HCT116 (cell line): ENCODE data around the gene TMA7. TPM values are rescaled to one million over a fixed set of nuclear protein-coding genes. Genes with fewer than 3 reads are reported as not detected.

Source experiments
- ATAC-seq: fragments of 200-7000 bp; cut with Tn5 transposase; 2 replicates; pipeline ENCODE4 v1.9.1; 2020; ENCODE audit warnings: mild to moderate bottlenecking, moderate library complexity
- BruUV-seq: library from RNA; stranded (reverse); fragments of 400-500 nt; replicated peaks from 2 replicates; lab custom pipeline; 2021; lab: Mats Ljungman, UMichigan
- CTCF ChIA-PET: fragments of 300-600 bp; sonication (Branson Sonifier 250); formaldehyde crosslinking; loops from one replicate; lab custom pipeline; 2021; ENCODE audit warnings: antibody characterized with exemption; lab: Charles Lee
- POLR2A ChIA-PET: fragments of 300-600, 350-600 bp; sonication (Branson Sonifier 250); formaldehyde crosslinking; loops from one replicate; lab custom pipeline; 2021; ENCODE audit warnings: antibody characterized with exemption; lab: Charles Lee
- RAD21 ChIA-PET, 2 experiments: fragments of 300-600 bp; sonication (Branson Sonifier 250); formaldehyde crosslinking; loops; one replicate each; lab custom pipeline; 2023; ENCODE audit warnings: low total read pairs in 2 of 2; ENCODE audit not compliant: uncharacterized antibody in 2 of 2, unreplicated experiment in 2 of 2, low non-redundant PET in 1 of 2; lab: Charles Lee
- DNase-seq: peaks from one replicate; pipeline ENCODE4 v3.0.0-alpha.2; 2010; ENCODE audit warnings: low read depth, low spot score
- H2AFZ ChIP-seq: fragments of 200-600 bp; shearing (Covaris generic), sonication (generic); 2 replicates; pipeline ENCODE4 v1.6.1; 2017; ENCODE audit warnings: low read depth, mixed run types, mixed read lengths, antibody characterized with exemption, low read length; ENCODE audit not compliant: poor library complexity, severe bottlenecking
- H3K27ac ChIP-seq: 2 replicates; pipeline ENCODE4 v1.5.1; 2012; ENCODE audit warnings: low read depth, low read length
- H3K27me3 ChIP-seq: fragments of 200-600 bp; sonication (generic); 2 replicates; pipeline ENCODE4 v1.6.1; 2016; ENCODE audit warnings: mixed run types, low read length, mixed read lengths; ENCODE audit not compliant: insufficient read depth
- H3K36me3 ChIP-seq, 2 experiments: fragments of 200-500 bp in 1 of 2; fragments of 200-600 bp in 1 of 2; sonication (Bioruptor generic) in 1 of 2; sonication (generic) in 1 of 2; 2 replicates each; pipeline versions ENCODE4 v1.5.1 to v1.6.1; 2014 to 2016; ENCODE audit warnings: low read length in 2 of 2, inconsistent platforms in 1 of 2, mixed read lengths in 1 of 2, mixed run types in 1 of 2; ENCODE audit not compliant: insufficient read depth in 2 of 2, control insufficient read depth in 1 of 2
- H3K4me1 ChIP-seq, 2 experiments: fragments of 200-600 bp in 1 of 2; sonication (generic) in 1 of 2; 2 replicates each; pipeline versions ENCODE4 v1.5.1 to v1.6.1; 2012 to 2017; ENCODE audit warnings: low read length in 2 of 2, inconsistent platforms in 1 of 2, mild to moderate bottlenecking in 1 of 2, mixed read lengths in 1 of 2, mixed run types in 1 of 2, moderate library complexity in 1 of 2; ENCODE audit not compliant: insufficient read depth in 2 of 2, control insufficient read depth in 1 of 2
- H3K4me2 ChIP-seq: fragments of 200-600 bp; sonication (generic); 2 replicates; pipeline ENCODE4 v1.6.1; 2017; ENCODE audit warnings: mixed run types, low read length, mixed read lengths
- H3K4me3 ChIP-seq, 2 experiments: fragments of 200-600 bp in 1 of 2; sonication (generic) in 1 of 2; replicated peaks in 1 of 2; 2 replicates each; pipeline ENCODE4 v1.5.1; 2011 to 2016; ENCODE audit warnings: low read length in 2 of 2, control low read depth in 1 of 2, low read depth in 1 of 2, mild to moderate bottlenecking in 1 of 2, mixed read lengths in 1 of 2, mixed run types in 1 of 2
- H3K79me2 ChIP-seq: fragments of 200-600 bp; sonication (generic); 2 replicates; pipeline ENCODE4 v1.6.1; 2017; ENCODE audit warnings: mild to moderate bottlenecking, mixed run types, low read length, moderate library complexity, mixed read lengths; ENCODE audit not compliant: insufficient read depth
- H3K9ac ChIP-seq: fragments of 200-600 bp; sonication (generic); 2 replicates; pipeline ENCODE4 v1.6.1; 2016; ENCODE audit warnings: low read length, mixed read lengths
- H3K9me2 ChIP-seq: fragments of 200-600 bp; sonication (generic), shearing (Covaris generic); 2 replicates; pipeline ENCODE4 v1.6.1; 2017; ENCODE audit warnings: mixed run types, mild to moderate bottlenecking, moderate library complexity; ENCODE audit not compliant: insufficient read depth
- H3K9me3 ChIP-seq, 2 experiments: fragments of 200-500 bp in 1 of 2; fragments of 200-600 bp in 1 of 2; sonication (Bioruptor generic) in 1 of 2; sonication (generic) in 1 of 2; 2 replicates each; pipeline ENCODE4 v1.6.1; 2014 to 2017; ENCODE audit warnings: low read length in 2 of 2, mixed read lengths in 2 of 2, inconsistent platforms in 1 of 2, low read depth in 1 of 2, mild to moderate bottlenecking in 1 of 2, mixed run types in 1 of 2, moderate library complexity in 1 of 2; ENCODE audit not compliant: control insufficient read depth in 1 of 2, insufficient read depth in 1 of 2
- H4K20me1 ChIP-seq: fragments of 200-600 bp; sonication (generic), shearing (Covaris generic); 2 replicates; pipeline ENCODE4 v1.6.1; 2017; ENCODE audit warnings: mixed run types, mild to moderate bottlenecking, moderate library complexity; ENCODE audit not compliant: insufficient read depth
- ATF3 ChIP-seq: IDR thresholded peaks from 2 replicates; pipeline ENCODE4 v1.6.1; 2012
- CBX3 ChIP-seq: IDR thresholded peaks from 2 replicates; pipeline ENCODE4 v1.6.1; 2012; ENCODE audit warnings: low read depth
- CEBPB ChIP-seq: IDR thresholded peaks from 2 replicates; pipeline ENCODE4 v1.6.1; 2012; ENCODE audit warnings: low read depth
- EGR1 ChIP-seq: IDR thresholded peaks from 2 replicates; pipeline ENCODE4 v1.6.1; 2012; ENCODE audit warnings: low read depth
- EZH2phosphoT487 ChIP-seq: fragments of 200-600 bp; IDR thresholded peaks from 2 replicates; pipeline ENCODE4 v1.6.1; 2018; ENCODE audit warnings: antibody characterized with exemption, borderline replicate concordance
- FOSL1 ChIP-seq: IDR thresholded peaks from 2 replicates; pipeline ENCODE4 v1.6.1; 2012; ENCODE audit warnings: low read depth
- JUND ChIP-seq: IDR thresholded peaks from 2 replicates; pipeline ENCODE4 v1.6.1; 2012
- MAX ChIP-seq: IDR thresholded peaks from 2 replicates; pipeline ENCODE4 v1.6.1; 2012
- POLR2AphosphoS5 ChIP-seq: IDR thresholded peaks from 2 replicates; pipeline ENCODE4 v1.6.1; 2011; ENCODE audit warnings: mild to moderate bottlenecking, low read depth, low read length, moderate library complexity
- REST ChIP-seq: IDR thresholded peaks from 2 replicates; pipeline ENCODE4 v1.6.1; 2012; ENCODE audit warnings: low read depth
- SIN3A ChIP-seq: IDR thresholded peaks from 2 replicates; pipeline ENCODE4 v1.6.1; 2012; ENCODE audit warnings: low read depth
- SP1 ChIP-seq: IDR thresholded peaks from 2 replicates; pipeline ENCODE4 v1.6.1; 2012; ENCODE audit warnings: low read depth
- SRF ChIP-seq: IDR thresholded peaks from 2 replicates; pipeline ENCODE4 v1.6.1; 2012; ENCODE audit warnings: low read depth
- TCF7L2 ChIP-seq: IDR thresholded peaks from 2 replicates; pipeline ENCODE4 v1.7.0; 2011; ENCODE audit warnings: borderline replicate concordance, inconsistent platforms; ENCODE audit not compliant: insufficient read depth, insufficient read length; ENCODE audit errors: extremely low read depth
- YY1 ChIP-seq: IDR thresholded peaks from 2 replicates; pipeline ENCODE4 v1.6.1; 2011; ENCODE audit warnings: low read length, low read depth, moderate library complexity, mild to moderate bottlenecking; ENCODE audit not compliant: insufficient replicate concordance; ENCODE audit errors: extremely low read depth
- ZFX ChIP-seq: fragments of 450-650 bp; IDR thresholded peaks from 2 replicates; pipeline ENCODE4 v1.6.1; 2017
- ZNF274 ChIP-seq: fragments of 200-500 bp; sonication (Bioruptor generic); IDR thresholded peaks from 2 replicates; pipeline ENCODE4 v1.6.1; 2014; ENCODE audit warnings: mild to moderate bottlenecking, low read depth, low read length, inconsistent platforms
- intact Hi-C: fragments of 100-400 bp; cut with micrococcal nuclease; formaldehyde crosslinking; loops from 2 replicates; pipeline ENCODE4 v1.10.0; 2022
- total RNA-seq: library from RNA; stranded (reverse); gene quantifications from one replicate; pipeline ENCODE4 v1.2.1, GENCODE V29; 2021; ENCODE audit not compliant: unreplicated experiment
- TF ChIP-seq, protein P1 (sequence below), 3 experiments: fragments of 200-600 bp in 1 of 3; sonication (generic) in 1 of 3; IDR thresholded peaks in 2 of 3; conservative IDR thresholded peaks in 1 of 3; 2 replicates each; pipeline ENCODE4 v1.5.1; 2012 to 2017; ENCODE audit warnings: low read depth in 2 of 3, low read length in 2 of 3, antibody characterized with exemption in 1 of 3, borderline replicate concordance in 1 of 3, control low read depth in 1 of 3, mild to moderate bottlenecking in 1 of 3, mixed read lengths in 1 of 3, mixed run types in 1 of 3, moderate library complexity in 1 of 3; ENCODE audit not compliant: insufficient read depth in 1 of 3
- TF ChIP-seq, protein P2 (sequence below): IDR thresholded peaks from 2 replicates; pipeline ENCODE4 v1.6.1; 2011; ENCODE audit warnings: mild to moderate bottlenecking, low read length, moderate library complexity; ENCODE audit not compliant: insufficient replicate concordance; ENCODE audit errors: extremely low read depth

Gene TMA7
- total RNA-seq, 1 experiment from 2014 or later, result 334 TPM

- DNase-seq (no peak), ATAC-seq (no peak)
- Histone ChIP-seq H3K4me2 (no peak overlapping the region), H2AFZ (no peak overlapping the region), H3K9me2 (no peaks in the 10 kb centered on the region), H3K9me3 (no peaks in the 10 kb centered on the region), H4K20me1 (no peaks in the 10 kb centered on the region), H3K9ac (no peak overlapping the region), H3K4me1 (no peaks in the 10 kb centered on the region), H3K4me3 (no peak overlapping the region), H3K27me3 (no peaks in the 10 kb centered on the region), H3K79me2 (no peaks in the 10 kb centered on the region), H3K27ac (no peak overlapping the region), H3K36me3 (peaks cover 2 to 3% of the 10 kb centered on the region in 2 experiments; a peak in 2 of 4 replicates)
- CTCF ChIA-PET, result interaction anchor here (1.3 kb wide), 1 partner anchor 25 kb away, joined by 3 read pairs; no protein-coding TSS in a partner anchor
- no TSS peak for BruUV-seq
- intact Hi-C loops, result no loop called here
- POLR2A ChIA-PET, result no interaction called here
- RAD21 ChIA-PET, result no interaction called here
- TF ChIP-seq, protein P1, sequence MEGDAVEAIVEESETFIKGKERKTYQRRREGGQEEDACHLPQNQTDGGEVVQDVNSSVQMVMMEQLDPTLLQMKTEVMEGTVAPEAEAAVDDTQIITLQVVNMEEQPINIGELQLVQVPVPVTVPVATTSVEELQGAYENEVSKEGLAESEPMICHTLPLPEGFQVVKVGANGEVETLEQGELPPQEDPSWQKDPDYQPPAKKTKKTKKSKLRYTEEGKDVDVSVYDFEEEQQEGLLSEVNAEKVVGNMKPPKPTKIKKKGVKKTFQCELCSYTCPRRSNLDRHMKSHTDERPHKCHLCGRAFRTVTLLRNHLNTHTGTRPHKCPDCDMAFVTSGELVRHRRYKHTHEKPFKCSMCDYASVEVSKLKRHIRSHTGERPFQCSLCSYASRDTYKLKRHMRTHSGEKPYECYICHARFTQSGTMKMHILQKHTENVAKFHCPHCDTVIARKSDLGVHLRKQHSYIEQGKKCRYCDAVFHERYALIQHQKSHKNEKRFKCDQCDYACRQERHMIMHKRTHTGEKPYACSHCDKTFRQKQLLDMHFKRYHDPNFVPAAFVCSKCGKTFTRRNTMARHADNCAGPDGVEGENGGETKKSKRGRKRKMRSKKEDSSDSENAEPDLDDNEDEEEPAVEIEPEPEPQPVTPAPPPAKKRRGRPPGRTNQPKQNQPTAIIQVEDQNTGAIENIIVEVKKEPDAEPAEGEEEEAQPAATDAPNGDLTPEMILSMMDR (IDR thresholded peaks at IDR 0.05 in 2 of 3, conservative IDR thresholded peaks at IDR 0.05 in 1 of 3; ENCODE audit: borderline replicate concordance in 1 of 3, insufficient read depth in 1 of 3, low read depth in 2 of 3, low read length in 2 of 3), result no peak
- no peak for TF ChIP-seq TCF7L2
- no peak for TF ChIP-seq SP1
- TF ChIP-seq CEBPB, result no peak
- no peak for TF ChIP-seq REST
- TF ChIP-seq EGR1, result no peak
- TF ChIP-seq SRF, result no peak
- TF ChIP-seq POLR2AphosphoS5, result no peak
- no peak for TF ChIP-seq ZFX
- TF ChIP-seq, protein P2, sequence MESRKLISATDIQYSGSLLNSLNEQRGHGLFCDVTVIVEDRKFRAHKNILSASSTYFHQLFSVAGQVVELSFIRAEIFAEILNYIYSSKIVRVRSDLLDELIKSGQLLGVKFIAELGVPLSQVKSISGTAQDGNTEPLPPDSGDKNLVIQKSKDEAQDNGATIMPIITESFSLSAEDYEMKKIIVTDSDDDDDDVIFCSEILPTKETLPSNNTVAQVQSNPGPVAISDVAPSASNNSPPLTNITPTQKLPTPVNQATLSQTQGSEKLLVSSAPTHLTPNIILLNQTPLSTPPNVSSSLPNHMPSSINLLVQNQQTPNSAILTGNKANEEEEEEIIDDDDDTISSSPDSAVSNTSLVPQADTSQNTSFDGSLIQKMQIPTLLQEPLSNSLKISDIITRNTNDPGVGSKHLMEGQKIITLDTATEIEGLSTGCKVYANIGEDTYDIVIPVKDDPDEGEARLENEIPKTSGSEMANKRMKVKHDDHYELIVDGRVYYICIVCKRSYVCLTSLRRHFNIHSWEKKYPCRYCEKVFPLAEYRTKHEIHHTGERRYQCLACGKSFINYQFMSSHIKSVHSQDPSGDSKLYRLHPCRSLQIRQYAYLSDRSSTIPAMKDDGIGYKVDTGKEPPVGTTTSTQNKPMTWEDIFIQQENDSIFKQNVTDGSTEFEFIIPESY, result no peak
- TF ChIP-seq SIN3A, result no peak
- no peak for TF ChIP-seq CBX3
- TF ChIP-seq FOSL1, result no peak
- no peak for TF ChIP-seq ZNF274
- TF ChIP-seq ATF3, result no peak
- no peak for TF ChIP-seq JUND
- no peak for TF ChIP-seq EZH2phosphoT487
- no peak for TF ChIP-seq MAX
- no peak for TF ChIP-seq YY1
These were observed 29.6 kb upstream of the TMA7 start for GRCh38 chr3:48410205-48411040.
